SU-DHL-6 (cell line): Measurements from ENCODE around the gene NIN.

Experiments
- CTCF ChIP-seq: fragments of 200-600 bp; sonication (generic); IDR thresholded peaks from one replicate; pipeline ENCODE4 v1.5.1; 2017; ENCODE audit warnings: antibody characterized with exemption, mild to moderate bottlenecking, low read length, moderate library complexity; ENCODE audit not compliant: insufficient read depth, poor library complexity, severe bottlenecking
- EZH2phosphoT487 ChIP-seq: fragments of 200-600 bp; sonication (generic), shearing (Covaris generic); conservative IDR thresholded peaks from 2 replicates; pipeline ENCODE4 v1.6.1; 2018; ENCODE audit warnings: mild to moderate bottlenecking, antibody characterized with exemption, low read length, moderate library complexity, mixed read lengths

- TF ChIP-seq EZH2phosphoT487 = no peak
- TF ChIP-seq CTCF = no peak
These were observed 29.3 kb downstream of the NIN start for GRCh38 chr14:50801706-50802105.
